GM19099 (cell line): ENCODE results near the gene TRAF3.

Experiments used
- POLR2A ChIP-seq: IDR thresholded peaks from 3 replicates; pipeline ENCODE4 v1.6.1; 2011; ENCODE audit warnings: low read depth; ENCODE audit not compliant: insufficient read length; ENCODE audit errors: extremely low read depth

The TRAF3 gene

DNA sequence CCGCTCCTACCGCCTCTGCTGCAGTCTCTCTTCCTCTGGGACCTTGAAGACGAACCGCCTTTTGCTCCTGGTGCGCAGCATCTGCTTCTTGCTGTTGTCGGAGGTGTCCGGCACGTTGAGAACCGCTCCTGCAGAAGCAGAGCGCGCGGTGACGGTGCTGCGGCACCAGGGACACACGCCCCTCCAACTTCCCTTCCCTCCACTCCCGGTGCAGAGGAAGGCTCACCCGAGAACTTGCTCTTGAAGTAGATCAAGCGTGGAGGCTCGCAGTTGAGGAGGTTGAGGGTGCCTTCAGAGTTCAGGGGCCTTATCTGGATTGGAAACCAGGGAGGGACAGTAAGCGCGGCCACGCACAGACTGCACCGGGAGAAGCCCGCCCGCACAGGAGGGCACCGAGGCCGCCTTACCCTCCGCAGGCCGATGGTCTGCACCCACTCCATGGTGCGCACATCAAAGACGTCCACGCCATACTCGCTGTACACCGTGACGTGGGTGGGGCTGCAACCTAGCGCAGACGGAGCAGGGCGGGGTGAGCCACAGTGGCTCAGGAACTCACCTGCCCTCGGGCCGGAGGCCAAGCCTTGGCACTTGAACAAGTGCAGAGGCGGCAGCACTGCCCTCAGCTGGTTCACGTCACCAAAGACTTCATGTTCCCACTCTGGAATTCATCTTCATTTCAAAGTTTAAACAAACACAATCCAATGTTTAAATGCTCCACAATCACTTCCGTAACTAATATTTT, 162.7 kb downstream of the TRAF3 start:
- no peak for TF ChIP-seq POLR2A

DNA sequence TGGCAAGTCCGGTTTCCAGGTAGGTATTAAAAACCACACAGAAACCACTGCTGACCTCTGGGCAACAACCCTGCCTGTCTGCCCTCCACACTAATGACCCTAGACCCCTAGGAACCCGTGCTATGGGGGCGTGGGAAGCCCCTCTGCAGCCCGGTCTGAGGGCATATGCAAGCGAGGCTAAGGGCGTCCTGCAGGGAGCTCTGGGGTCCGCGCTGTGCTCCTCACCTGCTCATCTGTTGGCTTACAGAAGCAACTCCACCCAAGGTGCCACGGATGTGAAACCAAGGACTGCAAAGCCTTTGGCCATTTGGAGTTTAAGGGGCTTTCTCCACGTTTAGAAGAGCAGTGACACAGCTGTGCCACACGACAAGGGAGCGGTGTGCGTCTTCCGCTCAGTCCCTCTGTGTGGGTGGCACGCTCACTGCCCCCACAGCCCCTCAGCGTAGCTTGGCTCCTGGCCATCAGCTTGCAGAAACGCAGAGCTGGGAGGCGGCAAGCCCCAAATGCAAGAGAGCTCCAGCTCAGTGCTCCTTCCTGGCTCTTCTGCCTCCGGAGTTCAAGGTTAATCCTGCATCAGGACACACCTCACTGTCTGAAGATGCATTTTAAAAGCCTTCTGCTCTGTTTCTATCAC, 163.6 kb downstream of the TRAF3 start:
- no peak for TF ChIP-seq POLR2A

DNA sequence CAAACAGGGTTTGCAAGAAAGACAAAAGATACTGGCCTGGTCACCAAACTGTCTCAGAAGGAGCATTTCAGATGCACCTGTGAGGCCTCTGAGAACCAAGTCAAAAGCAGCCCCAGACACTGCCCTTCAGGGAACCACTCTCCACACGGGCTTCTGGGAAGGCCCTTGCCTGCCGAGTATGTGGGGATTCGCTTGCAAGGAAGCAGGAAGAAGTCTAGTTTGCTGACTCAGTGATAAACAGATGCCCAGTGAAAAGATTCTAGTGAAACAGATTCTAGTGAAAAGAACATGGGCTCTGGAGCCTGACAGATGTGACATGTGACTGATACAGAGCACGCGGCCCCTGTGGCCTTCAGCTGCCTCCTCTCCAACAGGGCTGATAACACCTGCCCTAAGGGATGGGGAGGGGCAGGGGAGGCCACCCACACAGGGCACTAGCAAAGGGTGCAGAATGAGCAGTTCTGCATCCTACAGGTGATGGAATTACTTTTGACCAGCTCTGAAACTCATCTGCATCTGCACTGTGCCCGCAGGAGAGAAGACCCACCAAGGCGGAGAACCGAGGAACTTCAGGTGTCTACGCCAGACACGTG, 164.3 kb downstream of the TRAF3 start:
- TF ChIP-seq POLR2A = no peak

DNA sequence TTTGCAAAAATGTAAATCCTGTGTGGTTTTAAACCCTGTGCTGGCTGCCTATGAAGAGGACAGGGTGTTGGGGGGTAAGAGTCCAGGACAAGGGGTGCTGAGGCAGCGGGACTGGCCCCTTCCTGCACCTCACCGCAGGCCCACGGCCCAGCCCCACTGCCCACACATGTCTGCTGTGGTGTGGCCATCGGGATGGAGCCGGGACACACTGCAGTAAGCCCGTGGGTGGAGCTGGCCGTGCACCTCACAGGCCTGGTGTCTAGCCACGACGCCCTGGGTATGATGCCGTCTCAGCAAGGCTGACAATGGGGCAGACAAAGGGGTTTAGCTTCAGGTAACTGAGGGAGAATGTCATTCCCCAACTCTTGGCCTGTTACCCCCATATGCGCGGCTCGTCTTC, 164.8 kb downstream of the TRAF3 start:
- no peak for TF ChIP-seq POLR2A

DNA sequence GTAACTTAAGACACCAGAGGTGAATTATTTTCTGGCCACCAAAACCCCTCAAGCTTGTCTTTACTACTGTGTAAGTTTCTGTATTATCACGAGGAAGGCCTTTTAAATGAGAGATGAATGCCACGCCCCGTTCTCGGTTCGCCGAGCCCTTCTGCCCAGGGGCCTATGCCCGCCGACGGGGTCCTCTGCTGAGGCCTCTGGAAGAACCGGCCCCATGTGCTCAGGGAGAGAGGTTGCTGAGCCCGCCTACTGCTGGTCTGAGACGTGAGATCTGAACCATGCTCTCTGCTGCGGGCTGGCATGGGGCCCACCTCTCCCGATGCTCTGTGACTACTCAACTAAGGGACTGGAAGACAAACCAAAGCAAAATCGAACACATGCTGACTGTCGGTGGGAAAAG, 166.2 kb downstream of the TRAF3 start:
- no peak for TF ChIP-seq POLR2A

DNA sequence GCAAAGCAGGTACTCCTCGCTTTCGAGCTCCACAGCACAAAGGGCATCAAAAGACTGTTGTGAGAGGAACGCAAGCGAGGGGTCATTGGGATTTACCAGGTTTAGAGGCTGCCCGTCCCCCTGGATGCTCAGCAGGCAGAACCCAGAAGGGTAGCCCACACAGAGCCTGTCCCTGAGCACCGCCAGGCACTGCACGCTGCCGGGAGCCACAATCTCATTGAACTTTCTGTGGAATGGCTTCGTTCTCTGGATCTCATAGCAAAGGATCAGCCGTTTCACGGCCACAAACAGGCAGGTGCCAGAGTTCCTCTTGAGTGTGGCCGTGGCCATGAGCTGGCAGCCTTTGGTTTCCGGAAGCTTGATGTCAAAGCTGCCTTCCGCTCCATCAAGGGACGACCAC, 166.7 kb downstream of the TRAF3 start:
- no peak for TF ChIP-seq POLR2A

DNA sequence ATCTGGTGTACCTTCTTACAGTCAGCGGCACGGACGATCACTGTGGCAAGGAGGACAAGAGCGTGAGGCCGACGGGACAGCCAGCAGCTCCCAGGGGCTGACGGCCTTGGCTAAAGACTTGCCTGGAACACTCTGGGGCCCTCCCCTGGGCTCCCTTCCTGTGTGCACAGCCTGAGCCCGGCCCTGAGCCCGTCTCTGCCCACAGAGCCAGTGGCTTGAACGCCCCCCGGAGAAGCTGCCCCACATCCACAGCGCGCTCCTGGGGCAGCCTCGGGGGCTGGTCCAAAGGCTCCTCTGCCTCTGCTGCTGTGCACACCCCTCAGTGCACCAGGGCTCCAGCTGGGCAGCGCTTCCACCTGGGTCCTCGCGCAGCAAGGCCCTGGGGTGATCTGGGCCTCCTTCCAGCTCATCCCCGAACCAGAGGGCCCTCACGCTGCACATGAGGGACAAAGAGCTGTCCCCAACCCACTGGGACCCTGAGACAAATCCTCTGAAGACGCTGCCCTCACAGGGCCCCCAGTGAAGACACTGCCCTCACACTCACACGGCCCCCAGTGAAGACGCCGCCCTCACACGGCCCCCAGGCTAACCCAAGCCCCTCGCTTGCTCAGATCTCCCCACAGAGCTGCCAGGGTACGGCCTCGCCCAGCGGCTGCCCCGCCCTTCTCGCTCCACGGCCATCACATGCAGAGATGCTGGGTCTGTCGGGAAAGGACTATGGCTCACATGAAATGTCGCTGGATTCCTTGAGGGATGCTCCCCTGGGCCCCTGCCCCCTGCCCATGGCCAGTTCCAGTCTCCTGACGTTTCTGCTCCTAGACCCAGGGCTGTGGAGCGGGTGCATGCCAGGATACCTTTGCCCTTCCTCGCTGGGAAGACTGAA, 167.4 kb downstream of the TRAF3 start:
- no peak for TF ChIP-seq POLR2A

DNA sequence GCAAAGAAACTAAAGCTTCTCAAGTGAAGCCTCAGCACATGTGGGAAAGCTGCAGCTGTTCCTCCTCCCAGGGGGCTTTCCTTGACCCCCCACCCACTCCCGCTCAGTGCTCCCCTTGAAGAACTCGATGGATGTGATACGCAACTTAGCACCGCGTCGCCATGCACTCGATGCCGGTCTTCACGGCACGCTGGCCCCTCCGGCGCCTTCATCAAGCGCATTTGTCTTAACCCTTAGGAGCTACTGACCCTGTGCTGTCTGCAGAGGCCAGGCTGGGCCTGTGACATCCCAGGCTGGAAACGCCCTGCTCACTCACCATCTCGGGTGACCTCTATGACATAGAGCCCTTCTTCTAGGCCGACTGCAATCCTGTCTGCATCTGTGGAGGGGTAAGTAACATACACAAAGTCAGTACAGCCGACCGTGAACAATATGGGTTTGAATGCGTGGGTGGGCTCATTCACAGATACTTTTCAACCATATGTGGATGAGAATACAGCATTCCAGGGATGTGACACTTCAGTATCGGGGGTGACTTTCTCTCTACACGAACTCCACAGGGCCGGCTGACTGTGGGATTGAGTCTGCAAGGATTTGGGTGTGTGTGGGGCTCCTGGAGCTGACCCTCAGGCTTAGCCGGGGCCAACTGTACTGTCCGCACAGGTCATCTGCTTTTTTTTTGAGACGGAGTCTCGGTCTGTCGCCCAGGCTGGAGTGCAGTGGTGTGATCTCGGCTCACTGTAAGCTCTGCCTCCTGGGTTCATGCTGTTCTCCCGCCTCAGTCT, 168.3 kb downstream of the TRAF3 start:
- TF ChIP-seq POLR2A = no peak

DNA sequence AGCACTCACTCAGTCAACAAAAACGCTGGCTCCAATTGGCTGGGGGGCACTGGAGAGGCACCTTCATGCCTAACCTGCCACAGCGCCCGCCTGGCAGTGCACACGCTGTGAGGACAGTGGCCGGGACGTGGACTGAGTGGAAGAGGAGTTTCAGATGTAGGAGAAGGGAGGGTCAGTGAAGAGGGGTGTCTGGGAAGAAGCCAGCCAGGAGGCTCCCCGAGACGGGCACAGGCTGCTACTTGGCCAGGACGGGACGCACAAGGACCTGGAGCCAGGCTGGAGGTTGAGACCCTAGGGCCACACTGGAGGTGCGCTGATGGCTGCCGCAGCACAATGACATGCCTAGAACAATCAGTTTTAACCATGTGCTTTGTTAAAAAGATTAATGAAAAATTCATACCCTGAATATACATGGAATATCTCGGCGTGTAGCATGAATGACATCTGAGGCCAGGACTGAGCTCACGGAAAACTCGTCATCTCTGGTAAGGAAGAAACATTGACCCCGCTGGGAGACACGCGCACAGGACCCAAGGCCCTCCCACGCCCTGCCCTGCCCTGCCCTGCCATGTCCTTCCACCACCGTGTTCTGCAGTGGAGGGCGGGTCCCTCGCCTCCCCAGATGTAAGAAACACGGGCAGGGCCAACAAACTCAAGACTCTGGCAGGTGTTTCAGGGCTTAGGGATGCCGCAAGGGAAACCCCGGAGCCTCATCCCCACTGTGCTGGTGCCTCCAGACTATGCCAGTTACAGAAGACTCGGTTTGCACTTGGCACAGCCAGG, 170.3 kb downstream of the TRAF3 start:
- TF ChIP-seq POLR2A = no peak

DNA sequence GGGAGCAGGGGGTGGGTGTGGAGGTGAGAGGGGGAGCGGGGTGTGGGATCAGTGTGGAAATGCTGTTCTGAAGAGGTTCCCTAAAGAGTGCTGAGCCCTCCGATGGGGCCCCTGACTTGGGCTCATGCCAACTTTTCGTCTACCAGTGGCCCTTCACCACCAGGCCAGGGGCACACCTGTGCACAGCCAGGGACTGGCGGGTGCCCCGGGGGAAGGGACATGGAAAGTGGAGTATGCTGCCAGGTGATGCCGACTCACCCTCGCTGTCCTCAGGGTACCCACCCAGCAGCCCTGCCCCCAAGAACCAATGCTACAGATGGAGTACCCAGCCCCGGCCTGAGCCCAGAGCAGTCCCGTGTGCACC, 171.4 kb downstream of the TRAF3 start:
- no peak for TF ChIP-seq POLR2A

DNA sequence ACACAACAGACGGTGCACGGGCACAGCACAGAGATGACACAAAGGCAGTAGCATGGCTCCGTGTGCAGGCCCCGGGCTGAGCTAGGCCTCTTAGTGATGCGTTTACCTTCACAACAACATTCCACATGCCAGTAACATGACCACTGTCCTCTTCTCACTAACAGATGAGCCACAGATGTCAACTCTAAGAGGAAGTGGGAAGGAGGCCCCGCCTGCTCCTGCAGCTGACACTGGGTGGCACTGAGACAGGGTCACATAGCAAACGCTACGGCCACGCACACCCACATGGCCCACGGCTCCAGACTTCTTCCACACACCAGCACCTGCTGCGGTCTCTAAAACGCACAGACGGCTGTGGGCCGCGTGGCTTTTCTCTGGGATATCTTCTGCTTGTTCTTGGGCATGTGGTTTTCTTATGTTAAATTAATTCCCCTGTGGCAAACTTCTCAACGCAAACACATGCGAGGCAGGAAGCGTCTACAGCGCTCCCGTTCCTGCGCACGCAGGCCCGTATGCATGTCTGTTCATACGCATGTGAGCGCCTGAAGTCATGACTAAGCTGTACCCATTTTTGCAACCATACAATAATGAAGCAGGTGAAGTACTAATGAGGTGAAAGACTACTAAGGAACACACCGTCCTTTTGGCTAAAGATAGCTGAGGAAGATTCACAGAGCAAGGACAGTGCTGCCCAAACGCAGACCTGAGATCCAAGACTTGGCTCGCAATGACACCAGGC, 172.0 kb downstream of the TRAF3 start:
- no peak for TF ChIP-seq POLR2A

DNA sequence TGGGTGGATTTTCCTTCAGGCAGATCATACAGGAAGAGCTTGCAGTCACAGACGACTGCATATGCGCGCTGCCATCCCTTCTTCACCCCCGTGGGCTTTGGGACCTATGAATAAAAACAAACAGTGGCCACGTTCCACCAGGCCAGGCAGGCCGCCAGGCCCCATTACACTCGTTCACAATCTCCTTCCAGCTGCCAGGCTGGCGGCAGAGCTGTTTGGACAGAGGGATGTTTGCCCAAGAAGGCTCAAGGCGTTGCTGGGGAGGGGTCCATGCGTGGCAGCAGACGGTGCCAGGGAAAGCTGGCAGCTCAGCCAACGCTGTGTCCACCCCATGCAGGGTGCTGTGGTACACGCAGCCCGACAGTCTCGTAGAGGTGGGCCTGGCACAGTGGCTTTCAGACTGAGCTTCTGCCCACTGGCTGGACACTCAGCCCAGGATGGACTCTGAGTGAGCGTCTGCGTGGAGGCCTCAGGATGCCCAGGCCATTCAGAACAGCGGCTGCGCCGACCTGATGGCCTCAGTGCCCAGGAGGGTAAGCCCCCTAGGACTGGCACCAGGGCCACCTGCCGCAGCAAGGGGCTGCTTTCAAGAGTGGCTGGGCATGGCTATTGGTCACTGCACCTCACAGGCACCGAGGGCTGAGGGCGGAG, 172.7 kb downstream of the TRAF3 start:
- TF ChIP-seq POLR2A = no peak

DNA sequence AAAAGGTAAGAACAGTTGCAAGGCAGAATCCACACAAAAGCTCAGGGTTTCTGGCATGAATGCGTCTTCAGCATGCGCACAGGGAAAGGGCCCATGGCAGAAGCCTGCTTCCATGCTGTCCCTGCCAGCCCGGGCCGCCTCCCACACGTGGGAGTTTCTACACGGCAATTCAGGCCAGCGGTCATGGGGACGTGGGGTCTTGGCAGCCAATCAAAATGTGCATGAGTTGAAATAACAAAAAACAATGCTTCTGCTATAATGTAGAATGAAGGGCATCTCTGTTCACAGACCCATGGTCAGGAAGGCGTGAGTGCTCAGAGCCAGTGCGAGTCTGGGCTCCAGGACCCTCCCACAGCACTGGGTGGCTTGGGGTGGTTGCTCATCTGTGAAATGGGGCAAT, 173.8 kb downstream of the TRAF3 start:
- TF ChIP-seq POLR2A = no peak

DNA sequence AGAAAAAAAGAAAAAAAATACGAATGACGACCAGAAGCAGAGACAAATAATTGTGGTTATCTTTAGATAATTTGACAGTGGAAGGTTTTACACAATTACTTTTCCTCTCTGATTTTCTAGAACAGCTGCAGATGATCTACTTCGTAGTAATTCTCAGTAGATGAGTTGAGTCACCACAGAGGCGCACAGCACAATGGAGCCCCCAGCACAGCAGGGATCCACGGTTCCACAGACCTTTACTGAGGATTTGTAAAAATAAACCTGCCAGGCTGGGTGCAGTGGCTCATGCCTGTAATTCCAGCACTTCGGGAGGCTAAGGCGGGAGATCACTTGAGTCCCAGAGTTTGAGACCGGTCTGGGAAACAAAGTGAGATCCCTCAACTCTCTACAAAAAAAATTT, 174.6 kb downstream of the TRAF3 start:
- TF ChIP-seq POLR2A = no peak
